Kidney (tissue), 14 donors: ENCODE results near the gene PIGQ. TPM values are rescaled to one million over a fixed set of nuclear protein-coding genes. Genes with fewer than 3 reads are reported as not detected.

Experiments
- DNase-seq, 5 donors: peaks; one replicate each; pipeline ENCODE4 v3.0.0-alpha.2; 2013 to 2020
- FAIRE-seq: peaks from 2 replicates; lab custom pipeline; 2012; peaks lifted over from hg19 to GRCh38; lab: Jason Lieb, UNC
- H3K27ac ChIP-seq, 2 donors: one replicate each; pipeline ENCODE4 v1.7.0; 2013; ENCODE audit warnings: low read depth in 2 of 2, low read length in 2 of 2, inconsistent platforms in 1 of 2
- H3K27me3 ChIP-seq: one replicate; pipeline ENCODE4 v1.7.1; 2013; ENCODE audit warnings: low read length, inconsistent platforms; ENCODE audit not compliant: control insufficient read depth, insufficient read depth
- H3K36me3 ChIP-seq, 3 donors: one replicate each; pipeline versions ENCODE4 v1.7.0 to v1.7.1; 2013; ENCODE audit warnings: low read length in 3 of 3, control low read depth in 1 of 3, inconsistent platforms in 1 of 3; ENCODE audit not compliant: insufficient read depth in 3 of 3, control insufficient read depth in 2 of 3
- H3K4me1 ChIP-seq, 3 donors: one replicate each; pipeline versions ENCODE4 v1.7.0 to v1.7.1; 2013; ENCODE audit warnings: low read length in 3 of 3, inconsistent platforms in 1 of 3, low read depth in 1 of 3; ENCODE audit not compliant: control insufficient read depth in 2 of 3, insufficient read depth in 2 of 3
- H3K4me3 ChIP-seq, 3 donors: one replicate each; pipeline versions ENCODE4 v1.7.0 to v1.8.1; 2013; ENCODE audit warnings: low read length in 3 of 3, control low read depth in 1 of 3, inconsistent platforms in 1 of 3
- H3K9ac ChIP-seq, 3 donors: one replicate each; pipeline versions ENCODE4 v1.7.0 to v1.7.1; 2013; ENCODE audit warnings: low read length in 3 of 3, control low read depth in 1 of 3, inconsistent platforms in 1 of 3
- H3K9me3 ChIP-seq, 3 donors: one replicate each; pipeline versions ENCODE4 v1.7.0 to v1.7.1; 2013; ENCODE audit warnings: low read length in 3 of 3, control low read depth in 1 of 3, inconsistent platforms in 1 of 3; ENCODE audit not compliant: control insufficient read depth in 2 of 3, insufficient read depth in 1 of 3
- intact Hi-C: fragments of 100-400 bp; cut with DNase I; formaldehyde crosslinking; loops from one replicate; pipeline ENCODE4 v1.11.1; 2022
- polyA plus RNA-seq: library from polyadenylated mRNA; stranded (reverse); fragments of 350-450 nt; fragmentation: Illumina TruSeq; extraction: RNeasy Lipid Tissue Mini Kit (QIAGEN cat#74804); gene quantifications from one replicate; pipeline ENCODE4 v1.2.3, GENCODE V29; 2014; ENCODE audit warnings: low read depth, low replicate concordance; ENCODE audit not compliant: insufficient read depth
- total RNA-seq: library from RNA; stranded (reverse); fragmentation: NEBNext Ultra II Directional; extraction: Animal tissue kit (Norgen Biotek cat#: 25700); gene quantifications from one replicate; pipeline ENCODE4 v1.2.1, GENCODE V29; 2021
- TF ChIP-seq, protein P1 (sequence below): IDR thresholded peaks from 3 replicates; pipeline ENCODE4 v1.5.1; 2012; ENCODE audit warnings: mild to moderate bottlenecking, moderate library complexity, borderline replicate concordance; ENCODE audit not compliant: insufficient read depth; ENCODE audit errors: extremely low read depth
- donor health status: control.
- donor health status: control.
- donor health status: control.
- donor health status: control.
- donor health status: control.
- donor health status: DM: yes; HTN: yes; CAD: no.
- donor health status: Normal renal cell carcinoma (clear cell type).

PIGQ gene
- total and polyA plus RNA-seq, 2 donors from 2014 or later, result 92.9 to 118 TPM

DNA sequence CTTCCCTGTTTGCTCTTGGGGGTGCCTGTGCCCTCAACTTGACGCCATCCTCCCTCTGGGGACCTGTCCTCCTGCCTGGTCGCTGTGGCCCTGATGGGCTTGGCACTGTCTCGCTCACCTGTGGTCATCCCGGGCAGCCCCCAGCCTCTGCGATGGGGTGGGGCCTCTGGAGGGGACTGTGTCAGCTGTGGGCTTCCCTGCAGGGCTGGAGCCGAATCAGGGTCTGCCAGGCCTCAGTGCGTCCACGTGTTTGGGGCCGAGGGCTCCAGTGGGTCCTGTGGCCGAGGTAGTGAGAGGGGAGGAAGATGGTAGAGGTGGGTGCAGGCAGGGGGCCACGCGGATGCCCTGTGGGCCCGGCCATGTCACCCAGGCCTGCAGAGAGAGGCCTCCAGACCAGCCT lies 8.0 kb downstream of the PIGQ start:
- DNase-seq (no peak), FAIRE-seq (no peak)
- TF ChIP-seq, protein P1, sequence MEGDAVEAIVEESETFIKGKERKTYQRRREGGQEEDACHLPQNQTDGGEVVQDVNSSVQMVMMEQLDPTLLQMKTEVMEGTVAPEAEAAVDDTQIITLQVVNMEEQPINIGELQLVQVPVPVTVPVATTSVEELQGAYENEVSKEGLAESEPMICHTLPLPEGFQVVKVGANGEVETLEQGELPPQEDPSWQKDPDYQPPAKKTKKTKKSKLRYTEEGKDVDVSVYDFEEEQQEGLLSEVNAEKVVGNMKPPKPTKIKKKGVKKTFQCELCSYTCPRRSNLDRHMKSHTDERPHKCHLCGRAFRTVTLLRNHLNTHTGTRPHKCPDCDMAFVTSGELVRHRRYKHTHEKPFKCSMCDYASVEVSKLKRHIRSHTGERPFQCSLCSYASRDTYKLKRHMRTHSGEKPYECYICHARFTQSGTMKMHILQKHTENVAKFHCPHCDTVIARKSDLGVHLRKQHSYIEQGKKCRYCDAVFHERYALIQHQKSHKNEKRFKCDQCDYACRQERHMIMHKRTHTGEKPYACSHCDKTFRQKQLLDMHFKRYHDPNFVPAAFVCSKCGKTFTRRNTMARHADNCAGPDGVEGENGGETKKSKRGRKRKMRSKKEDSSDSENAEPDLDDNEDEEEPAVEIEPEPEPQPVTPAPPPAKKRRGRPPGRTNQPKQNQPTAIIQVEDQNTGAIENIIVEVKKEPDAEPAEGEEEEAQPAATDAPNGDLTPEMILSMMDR, result no peak
- Histone ChIP-seq H3K9ac (no peak overlapping the region), H3K9me3 (no peaks in the 10 kb centered on the region), H3K27me3 (no peaks in the 10 kb centered on the region), H3K27ac (no peak overlapping the region), H3K4me1 (no peaks in the 10 kb centered on the region), H3K4me3 (no peak overlapping the region), H3K36me3 (peaks cover 0 to 9% (median 4%) of the 10 kb centered on the region in 3 donors)
- intact Hi-C loops, result no loop called here

DNA sequence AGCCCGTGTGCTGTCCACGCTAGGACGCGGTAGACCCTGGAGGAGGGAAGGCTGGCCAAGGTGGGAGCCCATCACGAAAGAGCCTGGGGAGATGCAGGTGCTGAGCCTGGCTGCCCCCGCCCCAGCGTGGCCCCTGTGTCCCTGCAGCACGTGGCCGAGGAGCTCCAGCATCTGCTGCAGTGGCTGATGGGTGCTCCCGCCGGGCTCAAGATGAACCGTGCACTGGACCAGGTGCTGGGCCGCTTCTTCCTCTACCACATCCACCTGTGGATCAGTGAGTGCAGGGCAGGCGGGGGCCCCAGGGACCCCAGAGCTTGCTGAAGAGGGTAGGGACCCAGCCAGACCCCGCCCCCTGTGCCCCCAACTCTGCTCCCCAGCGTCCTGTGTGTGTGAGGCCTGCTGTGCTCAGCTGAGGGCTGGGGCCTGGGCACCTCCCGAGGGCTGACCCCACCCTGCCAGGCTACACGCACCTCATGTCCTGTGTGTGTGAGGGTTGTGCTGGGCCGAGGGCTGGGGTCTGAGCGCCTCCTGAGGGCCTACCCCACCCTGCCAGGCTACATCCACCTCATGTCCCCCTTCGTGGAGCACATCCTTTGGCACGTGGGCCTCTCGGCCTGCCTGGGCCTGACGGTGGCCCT lies 8.6 kb downstream of the PIGQ start:
- H3K9ac ChIP-seq, result no peak overlapping the region
- no peaks in the 10 kb centered on the region for H3K4me1 ChIP-seq
- H3K27ac ChIP-seq, result no peak overlapping the region
- intact Hi-C loops, result no loop called here
- FAIRE-seq (no peak), DNase-seq (no peak)
- H3K27me3 ChIP-seq, result no peaks in the 10 kb centered on the region
- TF ChIP-seq, protein P1, result no peak
- H3K36me3 ChIP-seq, result peaks cover 0 to 9% (median 4%) of the 10 kb centered on the region in 3 donors
- H3K9me3 ChIP-seq, result no peaks in the 10 kb centered on the region
- no peak overlapping the region for H3K4me3 ChIP-seq

DNA sequence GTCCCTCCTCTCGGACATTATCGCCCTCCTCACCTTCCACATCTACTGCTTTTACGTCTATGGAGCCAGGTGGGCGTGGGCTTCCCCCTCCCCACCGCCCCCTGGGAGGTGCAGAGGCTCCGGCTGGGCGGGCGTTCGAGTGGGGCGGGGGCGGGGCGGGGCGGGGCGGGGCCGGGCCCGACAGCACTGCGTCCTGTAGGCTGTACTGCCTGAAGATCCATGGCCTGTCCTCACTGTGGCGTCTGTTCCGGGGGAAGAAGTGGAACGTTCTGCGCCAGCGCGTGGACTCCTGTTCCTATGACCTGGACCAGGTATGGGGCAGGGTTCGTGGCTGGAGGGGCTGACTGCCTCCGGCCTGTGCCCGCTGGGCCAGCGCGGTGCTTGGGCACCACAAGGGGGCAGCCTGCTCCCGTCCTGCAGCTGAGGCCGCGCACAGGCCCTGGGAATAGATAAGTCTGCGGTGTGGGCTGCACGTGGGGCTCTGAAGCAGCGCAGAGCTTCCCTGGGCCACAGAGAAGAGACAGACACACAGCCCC lies 9.2 kb downstream of the PIGQ start:
- no peak overlapping the region for H3K4me3 ChIP-seq
- peak; percentile 55 to 90 (median 76) for DNase-seq
- no peaks in the 10 kb centered on the region for H3K27me3 ChIP-seq
- no peak overlapping the region for H3K27ac ChIP-seq
- FAIRE-seq, result no peak
- TF ChIP-seq, protein P1, result peak; percentile 80
- no peaks in the 10 kb centered on the region for H3K9me3 ChIP-seq
- no peak overlapping the region for H3K9ac ChIP-seq
- H3K36me3 ChIP-seq, result peaks cover 0 to 9% (median 4%) of the 10 kb centered on the region in 3 donors
- intact Hi-C loops, result no loop called here
- H3K4me1 ChIP-seq, result no peaks in the 10 kb centered on the region
